Activated CD8-positive, alpha-beta memory T cell treated with anti-CD3 and anti-CD28 coated beads for 1 hour (primary cell): Measurements from ENCODE around the gene VSTM2L.

ENCODE experiments used
- DNase-seq, 2 donors: peaks; one replicate each; pipeline ENCODE4 v3.0.0-alpha.2; 2020; ENCODE audit warnings: low read depth in 1 of 2; ENCODE audit errors: extremely low read depth in 1 of 2

VSTM2L gene

DNA sequence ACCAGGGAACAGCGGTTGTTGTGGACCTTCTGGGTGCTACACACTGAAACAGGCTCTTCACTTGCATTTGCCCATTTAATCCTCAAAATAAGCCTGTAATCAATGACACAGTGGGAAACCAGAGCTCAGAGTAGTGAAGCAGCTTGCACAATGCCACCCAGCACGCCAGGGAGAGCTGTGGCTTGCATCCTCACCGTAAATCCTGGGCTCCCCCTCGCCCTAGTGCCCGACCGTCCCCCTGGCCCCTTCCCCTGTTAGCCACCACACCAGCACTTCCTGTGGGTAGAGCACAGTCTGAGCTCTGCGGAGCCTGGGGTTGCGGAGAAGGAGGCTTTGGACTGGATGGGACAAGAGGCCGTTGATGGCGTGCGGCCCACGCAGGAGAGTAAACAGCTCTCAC is 14.5 kb downstream of the VSTM2L start:
- DNase-seq: no peak

DNA sequence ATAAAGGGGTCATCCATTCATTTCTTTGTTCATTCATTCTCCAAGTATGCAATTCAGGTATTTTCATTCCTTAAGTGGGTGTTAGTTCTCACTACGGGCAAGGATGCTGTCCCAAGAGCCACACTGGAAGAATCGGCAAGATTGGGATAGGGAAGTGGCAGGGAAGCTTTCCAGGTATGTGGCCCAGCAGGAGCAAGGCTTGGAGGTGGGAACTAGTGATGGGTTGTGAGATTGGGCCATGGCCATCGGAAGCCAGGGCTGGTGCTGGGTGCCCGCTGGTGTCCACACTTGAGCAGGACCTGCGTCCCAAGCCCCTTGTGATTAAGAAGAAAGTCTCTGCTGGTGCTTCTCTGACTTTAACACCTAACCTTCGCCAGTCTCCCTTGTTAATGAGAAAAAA is 15.1 kb downstream of the VSTM2L start:
- no peak for DNase-seq

DNA sequence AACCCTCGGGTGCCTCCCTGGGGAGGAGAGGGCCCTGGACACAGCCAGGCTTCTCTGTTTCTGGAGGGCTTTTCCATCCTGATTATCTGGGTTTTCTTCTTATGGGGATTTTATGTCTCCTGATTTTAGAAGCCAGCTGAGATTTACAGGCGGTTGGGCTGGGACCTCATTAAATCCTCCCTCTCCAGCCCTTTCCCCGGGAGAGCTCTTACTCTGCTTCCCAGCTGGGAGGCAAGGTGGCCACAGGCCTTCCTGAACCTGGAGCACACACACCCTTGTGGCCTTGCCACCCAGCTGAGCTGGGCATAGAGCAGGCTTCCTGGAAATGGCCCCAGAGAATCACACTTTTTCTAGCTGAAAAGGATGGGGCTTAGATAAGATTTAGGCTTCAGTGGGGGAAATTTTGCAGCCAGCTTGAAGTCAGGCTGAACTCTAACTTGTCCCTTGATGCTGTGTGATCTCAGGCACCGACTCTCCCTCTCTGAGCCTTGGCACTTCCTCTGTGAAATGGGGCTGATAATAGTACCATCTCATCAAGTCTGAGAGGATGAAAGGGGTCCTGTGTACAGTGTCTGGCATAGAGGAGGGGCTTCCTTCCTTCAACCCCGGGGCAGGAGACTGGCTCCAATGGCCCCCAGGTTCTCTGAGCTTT is 16.6 kb downstream of the VSTM2L start:
- no peak for DNase-seq

DNA sequence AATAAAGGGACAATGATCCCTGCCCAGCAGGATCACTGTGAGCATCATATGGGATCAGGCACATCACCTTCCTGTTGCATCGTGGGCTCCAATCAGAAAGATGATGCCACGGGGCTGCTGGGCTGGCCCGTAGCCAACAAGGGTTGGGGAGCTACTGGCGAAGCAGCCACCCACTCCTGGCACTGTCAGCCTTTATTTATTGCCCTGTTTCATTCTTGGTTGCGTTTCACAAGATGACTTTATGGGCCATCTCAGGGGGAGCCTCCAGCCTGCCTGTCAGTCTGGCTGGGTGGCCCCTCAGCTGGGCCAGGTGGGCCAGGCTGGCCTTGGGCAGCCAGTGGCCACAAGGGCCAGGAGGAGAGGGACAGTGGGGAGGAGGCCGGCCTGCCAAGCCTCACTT is 17.3 kb downstream of the VSTM2L start:
- DNase-seq: no peak

DNA sequence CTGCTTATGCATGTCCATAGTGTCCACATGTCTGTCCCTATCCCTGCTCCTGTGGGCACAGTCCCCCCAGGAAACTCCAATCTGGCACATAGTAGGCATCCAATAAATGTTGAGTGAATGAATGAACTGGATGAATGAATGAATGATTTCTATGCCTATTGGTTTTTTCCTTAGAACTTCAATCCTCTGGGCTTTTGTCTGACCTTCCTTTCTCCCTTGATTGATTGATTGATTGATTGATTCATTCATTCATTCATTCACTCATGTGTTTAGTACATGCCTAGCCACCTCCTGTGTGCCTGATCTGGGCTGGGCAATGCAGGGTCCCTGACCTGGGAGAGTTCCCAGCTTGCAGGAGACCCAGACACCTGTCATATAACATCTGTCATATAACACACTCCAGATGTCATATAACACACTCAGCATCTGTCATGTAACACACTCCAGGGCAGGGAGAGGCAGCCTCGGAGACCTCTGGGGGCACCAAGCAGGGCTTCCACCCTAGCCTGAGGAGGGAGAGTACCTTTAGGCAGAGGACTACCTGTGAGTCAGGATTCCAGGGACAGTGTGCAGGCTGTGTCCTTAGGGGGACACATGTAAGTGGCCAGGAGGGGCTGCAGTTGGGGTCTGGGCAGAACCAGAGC is 17.9 kb downstream of the VSTM2L start:
- no peak for DNase-seq

DNA sequence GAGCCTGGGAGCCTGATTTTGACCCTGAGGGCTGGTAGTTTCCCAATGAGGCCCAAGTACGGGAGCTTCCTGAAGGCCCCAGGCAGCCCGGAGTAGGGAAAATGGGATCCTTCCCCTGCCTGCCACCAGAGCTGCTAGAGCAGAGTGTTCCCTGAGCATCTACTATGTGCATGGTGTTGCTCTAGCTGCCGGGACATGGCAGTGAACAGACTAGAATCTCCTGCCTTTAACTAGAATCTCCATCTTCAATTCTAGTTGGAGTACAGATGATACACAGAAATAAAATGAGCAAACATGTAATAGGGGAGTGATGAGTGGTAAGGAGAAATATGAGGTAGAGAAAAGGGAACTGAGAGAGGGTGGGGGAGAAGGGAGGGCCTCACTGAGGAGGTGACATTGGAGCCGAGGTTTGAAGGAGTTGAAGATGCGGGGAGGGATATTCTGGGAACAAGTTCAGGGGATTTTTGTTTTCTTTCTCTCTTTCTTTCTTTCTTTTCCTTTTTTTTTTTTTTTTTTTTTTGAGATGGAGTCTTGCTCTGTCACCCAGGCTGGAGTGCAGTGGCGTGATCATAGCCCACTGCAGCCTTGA is 18.5 kb downstream of the VSTM2L start:
- DNase-seq: no peak

DNA sequence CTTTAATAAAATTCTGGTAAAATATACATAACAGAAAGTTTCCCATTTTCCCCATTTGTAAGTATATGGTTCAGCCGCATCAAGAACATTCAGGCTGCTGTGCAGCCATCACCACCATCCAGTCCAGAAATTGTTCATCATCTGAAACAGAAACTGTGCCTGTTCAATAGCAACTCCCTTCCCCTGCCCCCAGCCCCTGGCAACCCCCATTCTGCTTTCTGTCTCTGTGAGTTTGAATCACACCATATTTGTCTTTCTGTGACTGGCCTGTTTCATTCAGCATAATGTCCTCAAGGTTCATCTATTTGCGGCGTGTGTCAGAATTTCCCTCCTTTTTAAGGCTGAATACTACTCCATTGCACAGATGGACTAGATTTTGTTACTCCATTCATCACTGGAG is 19.1 kb downstream of the VSTM2L start:
- DNase-seq: no peak

DNA sequence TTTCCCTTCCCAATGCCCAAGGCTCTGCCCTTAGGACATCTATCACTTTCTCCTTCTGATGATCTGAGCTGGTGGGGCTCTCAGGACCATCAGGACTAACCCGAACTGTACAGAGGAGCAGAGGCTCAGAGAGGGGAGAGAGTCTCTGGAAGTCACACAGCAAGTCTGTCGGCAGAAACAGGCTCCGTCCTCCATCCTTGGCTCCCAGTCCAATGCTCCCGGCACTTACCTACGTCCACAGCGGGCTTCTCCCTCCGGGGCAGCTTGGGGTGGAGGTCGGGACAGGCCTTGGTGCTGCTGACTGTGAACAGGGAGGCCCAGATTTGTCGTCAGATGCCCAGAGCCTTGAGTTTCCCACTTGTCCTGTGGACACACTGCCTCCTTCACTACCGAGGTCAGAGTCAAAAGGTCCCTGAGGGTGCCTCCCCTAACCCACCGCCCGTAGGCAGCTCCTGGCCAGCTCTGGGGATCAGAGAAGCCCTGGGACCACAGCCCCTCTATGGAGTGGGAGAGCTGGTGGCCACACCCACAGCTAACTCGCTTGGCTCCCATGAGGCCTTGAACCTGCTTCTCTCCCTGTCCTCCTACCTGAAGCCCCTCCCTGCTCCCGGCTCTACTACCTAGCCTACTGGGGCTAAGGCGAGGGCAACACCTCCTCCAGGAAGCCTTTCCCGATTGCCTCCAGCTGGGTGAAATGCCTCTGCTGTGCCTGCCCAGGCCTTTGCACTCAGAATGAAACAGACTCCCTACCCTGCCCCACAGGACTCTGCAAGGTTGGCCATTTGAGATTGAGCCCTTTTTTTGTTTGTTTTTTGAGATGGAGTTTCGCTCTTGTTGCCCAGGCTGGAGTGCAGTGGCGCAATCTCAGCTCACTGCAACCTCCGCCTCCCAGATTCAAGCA is 22.6 kb downstream of the VSTM2L start:
- DNase-seq: no peak

DNA sequence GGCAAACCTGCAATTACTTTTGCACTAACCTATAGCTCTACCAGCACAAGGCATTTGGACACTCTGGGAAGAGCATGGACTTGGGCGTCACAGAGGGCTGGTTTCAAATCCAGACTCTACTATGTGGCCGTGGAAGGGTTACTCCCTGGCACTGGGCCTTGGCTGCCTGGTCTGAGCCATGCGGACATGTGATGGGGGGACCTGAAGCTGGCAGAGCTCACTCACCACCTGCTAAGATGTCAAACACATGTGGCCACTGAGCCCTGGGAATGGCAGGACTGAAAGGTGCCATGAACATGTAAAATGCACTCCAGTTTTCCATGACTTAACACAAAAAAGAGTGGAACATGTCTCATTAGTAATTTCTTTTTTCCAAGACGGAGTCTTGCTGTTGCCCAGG is 23.7 kb downstream of the VSTM2L start:
- no peak for DNase-seq

DNA sequence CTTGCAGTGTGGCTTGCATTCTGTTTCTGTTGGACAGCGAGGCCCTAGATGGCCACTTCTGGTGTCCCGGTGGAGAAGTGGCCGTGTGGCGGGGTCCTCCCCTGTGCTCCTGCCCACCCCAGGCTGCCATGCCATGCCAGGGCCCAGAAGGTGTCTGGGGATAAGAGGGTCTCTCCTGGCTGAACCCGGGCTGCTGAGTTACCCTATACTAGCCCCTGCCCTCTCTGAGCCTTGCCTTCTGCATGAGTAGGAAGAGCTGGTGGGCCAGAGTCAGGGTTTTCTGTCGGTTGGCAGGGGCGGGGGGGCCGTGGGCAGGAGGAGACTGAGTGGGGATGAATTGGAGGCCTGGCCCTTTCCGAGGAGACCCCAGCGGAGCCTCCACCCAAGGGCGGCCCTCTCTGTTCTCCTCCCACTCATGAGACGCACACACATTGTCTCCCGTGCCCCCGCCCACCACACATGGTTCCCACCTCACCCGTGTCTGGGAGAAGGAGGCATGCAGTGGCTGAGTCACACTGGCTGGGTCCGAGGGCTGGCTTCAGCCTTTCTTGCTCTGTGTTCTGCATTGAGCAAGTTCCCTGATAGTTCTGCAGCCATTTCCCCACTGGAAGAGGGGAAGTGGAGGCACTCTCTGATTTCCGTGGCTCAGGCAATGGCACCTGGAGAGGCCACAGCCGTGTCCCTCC is 24.6 kb downstream of the VSTM2L start:
- DNase-seq: no peak

DNA sequence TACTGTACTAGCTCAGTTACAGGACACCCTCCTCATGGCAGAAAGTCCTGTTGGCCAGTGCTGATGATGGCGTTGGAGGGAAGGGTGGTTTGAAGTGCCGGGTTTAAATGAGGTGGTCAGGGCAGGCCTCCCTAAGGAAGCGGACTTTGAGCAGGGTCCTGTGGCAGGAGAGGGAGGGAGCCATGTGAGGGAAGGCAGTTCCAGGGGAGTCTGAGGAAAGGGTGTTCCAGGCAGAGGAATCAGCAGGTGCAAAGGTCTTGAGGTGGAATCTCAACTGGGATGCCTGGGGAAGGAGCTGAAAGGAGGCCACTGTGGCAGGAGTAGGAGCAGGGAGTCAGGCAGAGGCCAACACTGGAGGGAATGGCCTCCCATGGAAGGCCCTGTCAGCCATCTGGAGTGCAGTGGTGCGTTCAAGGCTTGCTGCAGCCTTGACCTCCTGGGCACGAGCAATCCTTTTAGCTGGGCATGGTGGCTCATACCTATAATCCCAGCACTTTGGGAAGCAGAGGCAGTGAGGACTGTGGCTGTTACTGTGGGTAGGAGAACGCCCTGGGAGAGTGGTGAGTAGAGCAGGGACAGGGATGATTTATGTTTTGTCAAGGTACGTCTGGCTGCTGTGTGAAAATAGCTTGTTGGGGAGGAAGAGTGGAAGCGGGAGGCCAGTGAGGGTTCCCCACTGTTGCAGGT is 26.2 kb downstream of the VSTM2L start:
- no peak for DNase-seq

DNA sequence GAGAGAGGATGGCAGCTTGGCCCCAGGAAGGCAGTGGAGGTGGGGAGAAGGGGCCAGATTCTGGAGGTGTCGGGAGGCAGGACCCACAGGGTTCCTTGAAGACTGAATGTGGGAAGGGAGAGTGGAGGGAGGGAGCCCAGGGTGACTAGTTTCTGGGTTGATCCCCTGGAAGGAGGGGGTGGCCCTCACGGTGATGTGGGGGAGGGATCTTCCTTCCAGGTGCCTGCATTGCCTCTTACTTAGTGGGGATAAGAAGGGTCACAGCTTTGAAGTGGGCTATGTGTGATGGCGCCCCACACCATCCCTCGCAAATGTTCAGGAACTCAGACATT is 26.7 kb downstream of the VSTM2L start:
- no peak for DNase-seq

DNA sequence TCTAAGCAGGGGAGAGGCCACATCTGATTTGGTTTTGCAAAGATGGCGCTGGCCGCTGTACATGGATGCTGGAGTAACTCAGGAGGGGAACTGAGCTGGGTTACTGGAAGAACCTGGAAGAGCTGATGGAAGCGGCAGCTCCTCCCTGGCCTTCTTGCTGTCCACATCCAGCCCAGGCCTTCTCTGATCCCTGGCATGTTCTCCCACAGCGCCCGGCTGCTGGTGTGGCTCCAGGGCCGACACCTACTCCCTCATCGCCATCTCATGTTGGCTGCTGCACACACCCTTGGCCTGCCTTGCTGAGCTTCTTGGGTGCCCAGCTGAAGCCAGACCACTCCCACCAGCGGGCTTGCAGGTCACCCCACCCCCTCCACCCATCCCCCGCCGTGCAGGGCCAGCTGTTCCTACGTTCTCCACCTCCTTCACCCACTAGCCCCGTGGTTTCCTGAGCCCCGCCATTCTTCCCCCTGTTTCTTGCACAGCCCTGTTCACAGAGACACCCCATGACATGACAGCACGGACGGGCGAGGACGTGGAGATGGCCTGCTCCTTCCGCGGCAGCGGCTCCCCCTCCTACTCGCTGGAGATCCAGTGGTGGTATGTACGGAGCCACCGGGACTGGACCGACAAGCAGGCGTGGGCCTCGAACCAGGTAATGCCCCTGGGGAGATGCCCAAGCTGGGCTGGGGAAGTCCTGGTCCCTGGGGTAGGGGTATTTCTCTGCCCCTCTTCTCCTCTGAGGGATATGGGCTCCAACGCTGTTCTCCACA is 28.4 kb downstream of the VSTM2L start:
- DNase-seq: no peak

DNA sequence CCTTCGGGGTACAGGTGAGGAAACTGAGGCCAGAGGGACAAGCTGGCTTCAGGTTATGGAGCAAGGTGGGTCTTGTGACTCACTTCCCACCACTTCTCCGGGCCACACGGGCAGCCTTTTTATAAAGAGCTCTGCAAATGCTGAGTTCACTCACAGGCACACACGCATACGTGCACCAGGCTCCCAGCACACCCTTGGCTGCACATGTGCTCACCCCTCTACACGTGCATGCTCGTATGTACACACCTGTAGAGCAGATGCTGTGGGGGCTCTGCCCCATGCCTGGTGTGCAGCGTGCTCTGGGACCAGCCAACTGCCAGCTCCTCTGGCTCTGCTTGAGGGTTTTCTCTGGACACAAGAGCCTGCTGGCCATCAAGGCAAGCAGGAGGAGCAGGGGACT is 29.1 kb downstream of the VSTM2L start:
- DNase-seq: no peak

DNA sequence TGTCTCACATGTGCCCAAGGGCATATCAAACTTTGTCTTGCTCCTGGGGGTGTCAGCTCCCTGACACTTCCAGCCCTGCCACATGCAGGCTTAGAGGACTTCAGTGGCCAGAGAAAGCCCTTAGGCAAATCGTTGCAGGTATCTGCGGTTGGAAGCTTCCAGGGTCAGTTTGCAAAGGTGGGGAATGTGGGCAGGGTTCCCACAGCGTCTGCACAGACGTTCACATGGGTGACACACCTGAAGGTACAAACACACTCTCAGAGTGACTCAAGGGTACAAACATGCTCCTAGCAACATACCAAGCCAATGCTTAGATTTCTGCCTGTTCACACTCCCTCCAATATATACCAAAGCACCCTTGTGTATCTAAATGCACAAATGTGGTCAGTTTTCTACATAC is 30.0 kb downstream of the VSTM2L start:
- DNase-seq: no peak

DNA sequence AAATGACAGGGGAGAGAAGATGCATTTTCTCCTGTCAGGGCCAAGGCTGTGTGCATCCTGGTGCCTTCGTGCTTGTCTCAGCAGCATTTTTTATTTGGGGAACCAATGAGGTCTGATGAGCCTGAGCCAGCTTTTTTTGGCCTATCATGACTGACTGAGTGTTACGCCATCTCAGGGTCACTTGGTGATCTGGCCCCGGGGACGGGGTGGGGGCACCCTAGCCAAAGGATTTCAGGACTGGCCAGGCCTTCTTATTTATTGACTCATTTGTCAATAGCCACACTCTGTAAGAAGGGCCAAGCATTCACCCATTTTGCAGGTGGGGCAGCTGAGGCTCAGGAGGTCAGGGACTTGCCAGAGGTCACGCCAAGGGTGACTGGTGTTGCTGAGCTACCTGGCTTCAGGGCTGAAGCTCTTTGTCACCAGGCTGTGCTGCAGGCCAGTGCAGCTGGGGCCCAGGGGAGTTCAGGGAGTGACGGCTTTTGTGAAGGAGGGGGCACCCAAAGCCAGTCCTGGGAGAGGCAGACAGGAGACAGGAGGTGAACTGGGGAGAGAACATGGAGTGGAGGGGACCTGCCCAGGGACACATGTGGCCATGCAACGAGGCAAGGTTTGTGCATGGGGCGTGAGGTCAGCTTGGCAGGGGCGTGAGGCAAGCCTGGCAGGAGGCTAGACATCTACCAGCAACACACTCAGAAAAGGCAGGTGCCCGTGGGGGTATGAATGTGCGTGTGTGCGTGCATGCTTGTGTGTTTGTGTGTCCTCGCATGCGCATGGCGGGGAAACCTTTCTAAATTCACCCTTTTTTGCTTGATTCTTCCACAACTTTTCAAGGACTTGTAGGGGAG is 31.1 kb downstream of the VSTM2L start:
- no peak for DNase-seq

DNA sequence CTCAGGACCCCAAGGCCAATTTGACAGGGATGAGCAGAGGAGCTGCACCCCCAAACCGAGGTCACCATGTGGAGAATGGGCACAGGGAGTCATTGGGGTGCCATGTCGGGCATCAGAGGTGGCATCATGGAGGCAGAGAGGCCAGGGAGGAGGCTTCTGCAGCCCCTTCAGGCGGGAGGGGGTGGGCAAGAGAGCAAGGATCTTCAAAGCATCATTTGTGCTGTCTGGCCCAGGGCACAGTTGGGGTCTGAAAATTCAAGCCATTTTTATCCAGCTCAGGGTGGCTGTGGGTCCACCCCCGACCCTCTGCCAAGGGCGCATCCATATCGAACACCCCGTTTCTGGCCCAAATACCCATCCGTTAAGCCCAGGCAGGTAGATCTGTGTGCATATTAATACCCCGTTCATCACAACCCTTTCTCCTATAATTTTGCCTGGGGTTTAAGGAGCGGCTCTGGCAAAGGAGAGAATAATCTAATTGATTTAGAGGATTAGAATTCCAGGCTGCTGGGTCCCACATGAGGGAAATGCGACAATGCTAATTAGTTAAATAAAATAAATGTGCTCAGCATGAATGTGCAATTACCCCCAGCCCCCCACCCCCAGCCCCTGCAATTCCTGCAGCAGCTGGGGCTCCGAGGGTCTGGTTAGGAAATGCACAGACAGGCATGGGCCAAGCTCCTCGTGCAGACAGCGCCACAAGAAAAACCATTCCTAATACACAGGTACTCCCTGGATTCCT is 31.9 kb downstream of the VSTM2L start:
- DNase-seq: no peak

DNA sequence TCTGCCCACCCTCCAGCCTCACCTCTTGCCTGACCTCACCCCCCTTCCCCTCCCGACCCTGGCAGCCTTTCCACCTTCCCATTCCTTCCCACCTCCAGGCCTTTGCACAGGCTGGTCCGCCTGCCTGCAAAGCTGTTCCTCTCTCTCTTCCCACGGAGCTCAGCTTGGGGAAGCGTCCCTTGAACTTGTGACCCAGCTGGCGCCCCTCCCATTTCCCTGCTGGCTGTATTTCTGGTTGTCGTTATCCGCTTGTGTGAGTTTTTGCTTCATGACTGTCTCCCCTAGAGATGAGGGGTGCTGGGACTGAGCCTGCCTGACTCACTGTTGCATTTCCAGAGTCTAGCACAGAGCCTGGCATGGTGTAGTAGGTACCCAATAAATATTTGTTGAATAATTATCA is 32.5 kb downstream of the VSTM2L start:
- no peak for DNase-seq
